HG03025 (cell line): ENCODE measurements around the gene GUCY1B1.
"Not testable (repeated sequence)": the region's sequence is repeated elsewhere in the genome, so short reads cannot be mapped to it uniquely, and the experiment has no call there.

Experiments
- ATAC-seq: cut with Tn5 transposase; IDR thresholded peaks from one replicate; pipeline ENCODE4 v1.9.1; 2021; ENCODE audit warnings: mild to moderate bottlenecking, moderate library complexity; ENCODE audit not compliant: unreplicated experiment, low FRiP score

GUCY1B1 gene

DNA sequence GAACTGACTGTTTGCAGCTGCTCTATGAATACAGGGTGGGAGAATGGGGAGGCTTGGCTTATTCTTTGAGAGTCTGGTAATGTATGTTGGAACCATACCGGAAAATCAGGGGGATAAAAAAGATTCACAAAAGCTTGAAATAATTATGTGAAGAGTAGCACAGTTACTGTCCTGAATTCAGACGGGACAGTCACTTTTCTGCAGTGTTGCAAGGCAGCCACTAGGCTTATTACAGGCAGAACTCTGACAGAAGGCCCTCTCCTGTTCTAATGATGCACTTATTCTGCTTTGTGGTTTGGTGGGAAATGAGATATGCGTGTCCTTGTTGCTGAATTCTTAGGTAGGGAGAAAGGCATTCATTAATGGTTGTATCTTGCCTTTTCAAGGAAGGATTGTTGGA is 37.2 kb downstream of the GUCY1B1 start:
- ATAC-seq = no peak

GRCh38 chr4:155797581-155797980 is 38.8 kb downstream of the GUCY1B1 start:
- ATAC-seq = not testable (repeated sequence)

GRCh38 chr4:155799116-155799793 is 40.4 kb downstream of the GUCY1B1 start:
- ATAC-seq = no peak

GRCh38 chr4:155799794-155800123 is 40.9 kb downstream of the GUCY1B1 start:
- no peak for ATAC-seq

- ATAC-seq = no peak
Observed at GRCh38 chr4:155800685-155801343, 42.0 kb downstream of the GUCY1B1 start.

DNA sequence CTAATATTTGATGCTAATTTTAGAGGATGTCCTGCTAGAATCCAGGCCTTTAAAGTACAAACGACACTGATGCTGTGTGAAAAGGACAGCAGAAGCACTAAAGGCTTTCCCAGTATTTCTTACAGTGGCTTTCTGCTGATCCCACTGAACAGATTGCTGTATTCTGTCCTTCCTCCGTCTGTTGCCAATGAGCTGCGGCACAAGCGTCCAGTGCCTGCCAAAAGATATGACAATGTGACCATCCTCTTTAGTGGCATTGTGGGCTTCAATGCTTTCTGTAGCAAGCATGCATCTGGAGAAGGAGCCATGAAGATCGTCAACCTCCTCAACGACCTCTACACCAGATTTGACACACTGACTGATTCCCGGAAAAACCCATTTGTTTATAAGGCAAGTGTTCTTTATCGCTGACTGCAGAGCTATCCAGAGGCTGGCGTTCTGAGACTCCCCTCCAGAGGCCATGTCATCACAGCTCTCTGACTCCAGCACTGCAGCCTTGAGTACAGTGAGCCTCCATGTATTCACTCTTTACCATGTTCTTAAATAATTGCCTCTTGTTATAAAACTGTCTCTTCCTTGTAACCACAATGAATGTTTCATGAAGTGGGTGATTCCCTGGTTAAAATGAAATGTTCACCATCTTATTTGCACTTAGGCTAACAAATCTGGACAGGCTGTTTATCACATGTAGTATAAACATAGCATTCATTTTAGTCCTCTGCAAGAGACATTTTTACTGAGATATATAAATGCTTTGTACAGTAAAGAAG is 43.6 kb downstream of the GUCY1B1 start:
- ATAC-seq = no peak

GRCh38 chr4:155805016-155805415 is 46.2 kb downstream of the GUCY1B1 start:
- ATAC-seq = no peak

- ATAC-seq = no peak
Observed at GRCh38 chr4:155807021-155807420, 48.2 kb downstream of the GUCY1B1 start.

DNA sequence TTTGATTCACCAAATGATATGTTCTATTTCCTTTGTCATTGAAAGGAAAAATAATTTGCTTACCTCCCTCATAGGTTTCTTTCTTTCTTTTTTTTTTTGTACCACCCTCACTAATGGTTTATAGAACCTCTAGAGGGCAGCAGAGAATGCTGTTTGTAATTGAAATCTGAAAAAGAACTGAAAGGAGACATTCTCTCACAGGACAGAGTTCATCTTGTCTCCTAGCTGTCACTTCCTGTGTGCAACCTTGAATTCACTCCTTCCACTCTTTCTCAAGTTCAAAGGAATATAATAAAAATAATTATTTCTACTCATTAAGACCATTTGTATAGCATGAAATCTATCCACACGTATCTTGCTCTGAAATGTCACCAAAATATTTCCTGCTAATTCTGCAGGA is 51.0 kb downstream of the GUCY1B1 start:
- peak; percentile 96 for ATAC-seq

DNA sequence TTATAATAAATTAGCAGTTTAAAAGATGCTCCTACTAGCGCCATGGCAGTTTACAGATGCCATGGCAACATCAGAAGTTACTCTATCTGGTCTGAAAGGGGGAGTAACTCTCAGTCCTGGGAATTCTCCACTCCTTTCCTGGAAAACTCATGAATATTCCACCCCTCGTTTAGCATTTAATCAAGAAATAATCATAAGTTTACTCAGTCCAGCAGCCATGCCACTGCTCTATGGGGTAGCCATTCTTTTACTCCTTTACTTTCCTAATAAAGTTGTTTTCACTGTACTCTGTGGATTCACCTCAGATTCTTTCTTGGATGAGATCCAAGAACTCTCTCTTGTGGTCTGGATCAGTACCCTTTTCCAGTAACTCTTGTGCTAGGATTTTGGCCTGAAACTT is 52.3 kb downstream of the GUCY1B1 start:
- ATAC-seq = no peak

DNA sequence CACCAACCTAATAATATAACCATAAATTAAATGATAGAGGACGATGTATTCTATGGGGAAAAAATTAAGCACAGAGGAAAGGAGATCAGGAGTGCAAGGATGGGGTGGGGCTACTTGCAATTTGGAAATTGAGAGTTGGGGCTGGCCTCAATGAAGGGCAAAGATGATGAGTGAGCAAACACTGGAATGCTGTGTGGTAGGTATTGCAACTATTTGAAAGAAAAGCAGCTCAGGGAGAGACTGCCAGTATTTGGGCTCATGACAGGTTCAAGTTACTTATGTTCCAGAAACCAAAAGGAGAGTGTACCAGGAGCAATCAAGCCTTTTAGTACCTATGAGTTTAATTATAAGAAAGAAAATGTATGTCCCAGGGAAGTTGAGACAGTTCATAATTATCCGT is 59.8 kb downstream of the GUCY1B1 start:
- no peak for ATAC-seq

GRCh38 chr4:155819066-155819465 is 60.2 kb downstream of the GUCY1B1 start:
- no peak for ATAC-seq

GRCh38 chr4:155820887-155821518 is 62.2 kb downstream of the GUCY1B1 start:
- ATAC-seq = no peak

DNA sequence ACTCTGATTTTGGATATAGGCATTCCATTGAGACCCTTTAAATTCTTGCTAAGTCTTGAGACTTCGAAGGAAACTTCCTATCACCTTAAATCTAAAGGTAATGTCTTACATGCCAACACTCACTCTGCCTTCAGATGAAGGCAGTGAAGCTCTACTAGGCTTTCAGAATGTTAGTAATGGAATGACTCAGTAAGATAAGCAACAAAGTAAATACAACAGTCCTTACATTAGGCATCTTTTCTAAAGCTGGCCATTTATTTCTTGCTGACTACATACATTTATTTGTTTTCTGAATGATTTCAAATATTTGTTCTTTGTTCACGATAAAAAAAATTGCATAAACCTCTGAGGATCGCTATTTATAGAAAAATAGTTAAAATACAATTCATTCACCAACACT is 63.8 kb downstream of the GUCY1B1 start:
- ATAC-seq = no peak

DNA sequence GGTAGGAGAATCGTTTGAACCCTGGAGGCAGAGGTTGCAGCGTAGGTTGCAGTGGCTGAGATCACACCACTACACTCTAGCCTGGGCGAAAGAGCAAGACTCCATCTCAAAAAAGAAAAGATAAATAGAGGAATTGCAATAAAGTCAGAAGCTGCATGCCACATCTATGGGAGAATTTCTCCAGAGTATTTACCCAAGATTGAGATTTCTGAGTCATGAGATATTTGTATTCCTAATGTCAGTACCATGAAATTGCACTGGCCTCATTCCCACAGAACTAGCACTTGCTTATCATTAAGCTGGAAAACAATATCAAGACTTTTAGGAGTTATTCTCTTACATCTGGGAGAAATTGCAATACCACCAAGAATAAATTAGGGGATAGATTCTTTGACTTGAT is 69.8 kb downstream of the GUCY1B1 start:
- no peak for ATAC-seq

DNA sequence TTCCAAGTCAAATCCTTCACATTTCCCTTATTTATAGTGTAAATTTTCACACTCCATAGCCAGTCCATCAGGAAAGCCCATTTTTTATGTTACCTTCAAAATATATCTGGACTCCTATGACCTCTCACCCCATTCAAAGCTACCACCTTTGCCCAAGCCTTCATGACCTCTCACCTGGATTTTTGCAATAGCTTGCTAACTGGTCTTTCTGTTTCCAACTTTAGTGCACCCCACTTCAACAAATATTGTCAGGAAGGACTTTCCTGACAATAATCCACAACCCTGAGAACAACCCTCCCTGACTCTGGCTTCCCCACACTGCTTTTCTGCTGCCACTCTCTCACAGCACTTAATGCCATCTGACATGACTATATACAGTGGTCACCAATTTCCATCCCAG is 73.8 kb downstream of the GUCY1B1 start:
- no peak for ATAC-seq

GRCh38 chr4:155837203-155837796 is 78.5 kb downstream of the GUCY1B1 start:
- no peak for ATAC-seq

DNA sequence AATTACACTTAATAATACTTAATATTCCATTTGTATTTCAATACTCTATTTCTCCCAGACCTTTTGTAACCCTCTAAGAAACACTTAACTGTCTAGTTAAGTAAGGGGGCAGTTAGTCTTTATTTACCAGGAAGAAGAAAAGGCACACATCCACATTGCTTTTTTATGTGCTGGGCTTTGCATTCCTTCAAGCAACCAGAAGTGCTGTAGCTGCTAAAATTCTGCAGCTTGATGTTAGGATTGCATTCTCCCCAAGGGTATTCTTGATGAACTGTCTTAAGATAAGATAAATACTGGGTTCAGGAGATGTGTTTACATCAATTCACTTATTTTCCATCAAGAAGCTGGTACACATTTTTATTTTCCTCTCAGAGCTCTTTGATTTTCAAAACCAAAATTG is 83.3 kb downstream of the GUCY1B1 start:
- no peak for ATAC-seq

DNA sequence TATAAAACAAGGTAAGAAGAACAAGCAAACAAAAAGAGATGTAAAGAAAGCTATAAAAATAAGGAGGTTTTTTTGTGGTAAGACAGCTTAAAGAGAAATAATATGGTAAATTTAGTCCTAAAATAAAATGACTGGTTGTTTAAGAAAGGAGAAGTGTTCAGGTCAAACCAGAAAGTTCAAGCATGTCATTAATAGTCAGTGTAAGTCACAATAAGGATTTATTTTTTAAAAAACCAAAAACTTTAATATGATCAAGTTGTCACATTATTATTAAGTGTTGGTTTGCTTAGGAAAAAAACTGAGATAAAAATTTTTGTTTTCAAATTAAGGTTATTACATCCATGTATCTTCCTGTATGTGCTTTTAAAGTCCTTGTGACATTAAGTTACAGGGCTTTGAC is 88.1 kb downstream of the GUCY1B1 start:
- no peak for ATAC-seq

- ATAC-seq = no peak
Observed at GRCh38 chr4:155849042-155849441, 90.2 kb downstream of the GUCY1B1 start.

GRCh38 chr4:155853189-155853588 is 94.4 kb downstream of the GUCY1B1 start:
- no peak for ATAC-seq
